ENCODE data around the gene PRRC2B. TPM values are rescaled to one million over a fixed set of nuclear protein-coding genes. Genes with fewer than 3 reads are reported as not detected.

The PRRC2B gene
- total RNA-seq, 1 donor from 2014 or later, result 124 TPM

DNA sequence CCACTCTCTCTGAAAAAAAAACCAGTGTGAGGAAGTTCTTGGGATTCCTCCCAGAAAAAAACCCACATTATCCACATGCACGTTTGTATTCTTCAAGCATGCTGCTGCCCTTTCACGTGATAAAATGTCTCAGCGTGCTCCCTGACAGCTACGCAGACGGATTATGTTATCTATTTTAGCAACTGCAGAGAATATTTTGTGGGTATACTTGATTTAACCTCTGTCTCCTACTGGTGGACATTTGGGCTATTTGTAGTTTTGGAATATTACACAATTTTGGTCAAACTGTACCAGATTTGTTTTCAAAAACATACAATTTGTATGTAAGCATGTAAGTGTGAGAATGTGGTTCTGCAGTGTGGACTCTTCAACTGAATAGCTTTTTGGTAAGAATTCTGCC is 10.7 kb downstream of the PRRC2B start:
- intact Hi-C loops (cut with DNase I), result no loop called here
- ATAC-seq (ENCODE audit: poor library complexity) (no peak), DNase-seq (no peak)

- no peak for DNase-seq
- intact Hi-C loops (cut with DNase I), result no loop called here
- no peak for ATAC-seq (ENCODE audit: poor library complexity)
Observed at GRCh38 chr9:131404987-131405386, 11.1 kb downstream of the PRRC2B start.

DNA sequence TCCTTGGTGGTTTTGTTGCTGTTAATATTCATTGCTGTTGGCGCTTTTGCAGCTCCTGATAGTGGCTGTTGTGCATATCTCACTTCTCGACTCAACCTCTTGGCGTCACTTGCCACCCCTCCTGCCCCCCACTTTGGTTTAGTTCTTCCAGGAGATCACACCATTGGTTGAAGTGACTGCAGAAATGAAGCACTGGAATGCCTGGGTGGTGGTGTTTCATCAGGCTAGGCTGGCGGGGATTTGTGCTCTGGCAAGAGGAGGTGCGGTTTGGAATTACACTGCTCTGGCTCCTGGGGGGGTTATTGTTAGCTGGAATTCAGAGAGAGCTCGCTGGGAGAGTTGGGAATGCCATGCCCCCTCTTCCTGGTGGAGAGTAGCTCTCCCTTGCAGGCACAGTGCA is 11.5 kb downstream of the PRRC2B start:
- DNase-seq (peak; percentile 79), ATAC-seq (ENCODE audit: poor library complexity) (peak; percentile 73)
- intact Hi-C loops (cut with DNase I), result no loop called here

DNA sequence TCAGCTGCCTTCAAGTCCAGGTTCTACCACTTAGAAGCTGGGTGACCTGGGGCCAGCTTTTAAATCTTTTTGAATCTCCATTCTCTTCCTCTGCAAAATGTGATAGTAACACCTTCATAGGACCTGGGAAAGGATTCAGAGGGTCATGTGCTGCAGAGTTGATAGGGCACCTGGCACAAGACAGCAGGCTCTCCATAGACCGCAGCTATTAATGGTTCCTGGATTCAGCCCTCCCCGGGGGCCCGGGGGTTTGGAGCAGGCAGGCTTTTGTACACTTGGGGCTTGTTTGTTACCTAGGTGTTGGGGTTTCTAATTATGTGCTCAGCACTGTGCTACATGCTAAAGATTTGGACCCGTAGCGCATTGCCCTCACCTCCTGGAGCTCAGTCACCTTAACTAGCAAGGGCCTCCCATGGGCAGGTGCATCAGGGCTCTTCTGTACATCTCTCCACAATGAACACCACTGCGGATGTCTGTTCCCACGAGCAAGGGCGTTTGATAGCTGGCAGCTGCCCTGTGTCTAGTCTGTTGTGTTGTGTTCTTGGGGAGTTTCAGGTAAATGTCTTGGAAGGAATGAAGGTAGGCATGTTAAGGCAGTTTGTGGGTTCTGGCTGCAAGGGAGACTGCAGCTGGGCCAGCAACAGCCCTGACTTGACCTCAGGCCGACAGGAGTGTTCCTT is 12.1 kb downstream of the PRRC2B start:
- DNase-seq (no peak), ATAC-seq (ENCODE audit: poor library complexity) (peak; percentile 45)
- intact Hi-C loops (cut with DNase I), result no loop called here

DNA sequence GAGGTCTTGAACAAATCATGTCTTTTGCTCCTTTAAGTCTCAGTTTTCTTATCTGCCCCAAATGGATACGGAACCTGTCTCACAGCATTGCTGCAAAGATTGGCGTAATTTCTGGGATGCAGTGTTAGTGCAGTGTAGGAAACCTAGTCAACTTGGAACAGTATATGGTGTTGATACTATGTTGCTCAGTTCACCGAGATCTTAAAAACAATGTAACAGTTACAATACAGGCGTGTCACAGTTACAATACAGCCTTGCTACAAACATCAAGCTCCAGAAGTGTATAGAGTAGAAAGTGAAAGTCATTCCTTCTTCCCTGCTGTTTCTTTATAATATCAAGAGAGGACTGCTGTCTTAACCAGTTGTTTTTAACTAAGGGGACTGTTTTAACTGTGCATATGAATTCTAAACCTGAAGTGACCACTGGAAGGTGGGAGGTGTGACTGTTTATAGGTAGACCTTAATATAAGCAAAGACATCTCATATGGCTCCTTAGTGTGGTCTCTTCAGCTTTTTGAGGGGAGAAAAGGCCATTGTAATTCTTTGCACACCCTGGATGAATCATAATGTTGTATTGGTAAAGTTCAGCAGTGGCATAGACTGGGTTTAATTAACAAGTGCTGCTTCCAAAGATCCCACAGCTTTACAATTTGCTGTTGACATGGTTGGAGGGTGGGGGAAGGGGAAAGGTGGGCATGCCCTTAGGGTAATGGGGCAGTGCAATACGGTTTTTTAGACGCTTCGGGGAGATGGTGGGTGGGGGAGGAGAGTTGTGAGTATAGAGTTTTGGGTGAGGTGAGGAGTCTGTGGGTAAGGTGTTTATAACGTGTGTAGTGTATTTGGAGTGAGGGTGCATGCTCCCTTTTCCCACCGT is 12.9 kb downstream of the PRRC2B start:
- intact Hi-C loops (cut with DNase I), result no loop called here
- no peak for ATAC-seq (ENCODE audit: poor library complexity)
- DNase-seq, result no peak

DNA sequence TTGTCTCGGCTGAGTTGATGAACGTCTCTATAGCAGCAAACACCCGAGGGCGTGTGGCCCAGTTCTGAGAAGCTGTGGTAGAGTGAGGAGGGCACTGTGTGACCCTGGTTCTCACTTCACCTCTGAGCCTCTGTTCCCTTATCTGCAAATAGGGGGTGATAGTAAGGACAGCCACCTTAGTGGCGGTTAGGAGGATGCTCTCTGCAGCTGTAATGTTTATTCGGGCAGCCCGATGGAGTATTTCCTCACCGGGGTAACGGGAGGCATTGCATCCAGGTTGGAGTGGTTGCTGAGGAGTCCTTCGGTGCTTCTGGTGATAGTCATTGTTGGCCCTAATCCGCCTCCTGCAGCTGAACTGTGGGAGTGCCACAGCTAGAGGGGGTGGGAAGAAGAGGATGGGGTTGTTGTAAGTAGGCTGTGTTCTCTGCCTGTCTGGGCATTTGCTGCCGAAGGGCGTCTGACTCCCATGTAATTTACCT is 13.9 kb downstream of the PRRC2B start:
- intact Hi-C loops (cut with DNase I), result no loop called here
- ATAC-seq (ENCODE audit: poor library complexity) (peak; percentile 50), DNase-seq (peak; percentile 53)

DNA sequence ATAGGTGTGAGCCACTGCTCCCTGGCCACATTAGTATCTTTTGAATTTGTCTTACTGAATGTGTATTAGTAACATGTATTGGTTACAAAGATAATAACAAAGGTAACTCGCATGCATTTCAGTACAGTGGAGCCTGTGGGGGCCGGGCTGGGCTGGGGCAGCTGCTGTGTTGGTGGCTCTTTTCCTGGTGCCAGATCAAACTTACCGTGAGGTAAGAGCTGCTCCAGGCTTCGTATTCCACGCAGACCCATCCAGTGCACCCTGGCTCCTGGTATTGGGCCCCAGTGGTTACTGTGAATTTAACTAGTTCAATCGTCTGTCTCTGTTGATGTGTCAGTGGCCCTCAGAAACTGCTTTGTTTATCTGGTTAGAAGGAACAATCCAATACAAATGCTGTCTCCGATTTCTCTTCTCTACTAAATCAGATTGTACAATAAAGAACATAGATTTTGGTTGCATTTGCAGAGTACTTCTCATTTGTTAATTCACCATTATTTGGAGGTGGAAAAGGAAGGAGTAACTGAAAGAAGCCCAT is 15.6 kb downstream of the PRRC2B start:
- ATAC-seq (ENCODE audit: poor library complexity), result no peak
- intact Hi-C loops (cut with DNase I), result no loop called here
- DNase-seq, result no peak

GRCh38 chr9:131410044-131410491 is 16.2 kb downstream of the PRRC2B start:
- intact Hi-C loops (cut with DNase I), result no loop called here
- no peak for ATAC-seq (ENCODE audit: poor library complexity)
- DNase-seq, result no peak

- DNase-seq (no peak), ATAC-seq (ENCODE audit: poor library complexity) (no peak)
- intact Hi-C loops (cut with DNase I), result no loop called here
Observed at GRCh38 chr9:131411719-131412681, 18.1 kb downstream of the PRRC2B start.

DNA sequence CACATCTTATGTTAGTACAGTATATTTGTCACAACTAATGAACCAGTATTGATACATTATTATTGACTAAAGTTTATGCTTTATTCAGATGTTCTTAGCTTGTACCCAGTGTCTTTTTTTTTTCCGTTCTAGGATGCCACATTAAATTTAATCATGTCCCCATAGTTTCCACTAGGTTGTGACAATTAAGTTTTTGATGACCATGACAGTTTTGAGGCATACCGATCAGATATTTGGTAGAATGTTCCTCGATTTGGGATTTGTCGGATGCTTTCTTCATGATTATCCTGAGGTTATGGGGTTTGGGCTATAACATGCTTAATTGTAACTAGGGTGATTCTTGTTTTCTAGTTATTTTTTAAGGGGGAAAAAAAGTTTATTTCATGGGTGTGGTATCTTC is 22.6 kb downstream of the PRRC2B start:
- DNase-seq (no peak), ATAC-seq (ENCODE audit: poor library complexity) (no peak)
- intact Hi-C loops (cut with DNase I), result no loop called here

DNA sequence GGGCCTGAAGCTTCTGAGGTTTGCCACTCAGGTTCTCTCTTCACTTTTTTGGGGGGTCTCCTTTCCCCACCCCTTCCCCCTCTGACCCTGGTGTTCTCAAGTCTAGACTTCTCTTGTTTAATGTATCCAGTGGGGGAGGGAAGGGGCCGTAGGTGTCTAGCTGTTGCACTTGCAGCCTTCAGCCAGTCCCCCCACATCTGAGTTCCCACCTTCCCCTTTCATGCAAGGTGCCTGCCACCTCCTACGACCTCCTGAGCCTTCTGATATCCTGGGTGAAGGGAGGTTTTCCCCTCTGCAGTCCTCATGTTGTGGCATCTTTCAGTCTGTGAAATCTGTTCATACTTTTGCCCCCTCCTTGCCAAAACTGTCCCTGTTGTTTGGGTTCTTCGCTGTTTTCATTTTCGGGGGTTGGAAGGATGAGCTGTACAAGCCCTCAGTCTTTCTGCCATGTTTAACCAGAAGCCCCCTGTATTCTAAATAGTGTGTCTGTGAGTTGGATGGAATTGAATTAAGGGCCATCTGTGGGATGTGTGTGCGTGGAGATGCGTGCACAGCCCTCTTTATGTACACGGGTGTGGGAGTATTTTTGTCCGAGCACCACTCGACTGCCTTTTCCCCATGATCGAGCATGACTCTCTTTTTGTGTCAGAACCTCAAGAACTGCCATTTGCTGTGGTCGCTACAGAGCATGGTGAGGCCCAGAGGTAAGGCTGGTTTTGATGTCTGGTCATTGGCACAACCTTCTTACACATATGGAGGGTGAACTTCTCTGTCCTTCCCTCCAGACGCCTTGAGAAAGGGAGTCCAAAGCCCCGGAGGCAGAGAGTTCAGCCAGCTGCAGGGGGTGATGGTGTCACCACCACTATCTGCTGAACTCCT is 23.6 kb downstream of the PRRC2B start:
- intact Hi-C loops (cut with DNase I), result no loop called here

DNA sequence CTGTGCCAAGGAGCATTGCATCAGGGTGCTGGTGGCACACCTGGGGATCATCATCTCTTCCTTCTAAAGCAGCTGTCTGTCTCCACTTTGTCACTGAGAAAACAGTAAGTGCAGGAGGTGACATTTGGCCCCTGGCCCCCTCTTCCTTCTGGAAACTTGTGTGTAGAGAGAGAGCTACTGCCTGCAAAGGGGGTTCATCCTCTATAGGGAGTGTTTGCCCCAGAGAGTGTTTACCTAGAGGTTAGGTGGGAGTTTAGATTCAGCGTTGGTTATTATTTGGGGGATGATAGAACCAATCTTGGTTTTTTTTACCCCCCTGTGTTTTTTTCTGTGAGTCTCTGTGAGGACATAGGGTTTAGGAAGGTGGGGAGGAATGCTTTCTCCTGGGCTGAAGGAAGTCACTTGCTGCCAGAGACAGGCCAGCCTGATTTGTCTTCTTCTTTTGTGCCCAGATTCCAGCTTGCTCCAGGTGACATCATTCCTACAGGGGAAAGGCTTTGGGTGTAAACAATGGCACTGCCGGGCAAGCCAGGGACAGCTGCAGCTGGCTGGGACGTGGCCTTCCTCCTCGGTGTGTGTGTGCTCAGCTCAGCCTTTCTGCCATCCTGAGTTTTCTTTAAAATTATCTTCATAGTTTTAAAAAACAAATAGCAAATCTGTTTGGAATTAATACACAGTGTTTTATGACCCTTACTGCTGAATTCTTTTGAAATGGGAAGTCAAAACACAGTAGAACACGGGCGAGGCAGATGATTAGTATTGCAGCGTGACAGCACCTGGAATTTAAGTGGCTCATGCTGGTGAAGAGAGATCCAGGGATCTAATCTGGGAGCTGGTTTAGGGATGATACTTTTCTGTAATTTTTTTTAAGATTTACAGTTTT is 24.5 kb downstream of the PRRC2B start:
- DNase-seq, result no peak
- ATAC-seq (ENCODE audit: poor library complexity), result peak; percentile 26
- intact Hi-C loops (cut with DNase I), result no loop called here

More for the DNA sequence above, 23.6 kb downstream of the PRRC2B start:
- ATAC-seq (ENCODE audit: poor library complexity) (no peak), DNase-seq (no peak)

- ATAC-seq (ENCODE audit: poor library complexity), result no peak
- no peak for DNase-seq
- intact Hi-C loops (cut with DNase I), result no loop called here
Observed at GRCh38 chr9:131419026-131419614, 25.2 kb downstream of the PRRC2B start.

DNA sequence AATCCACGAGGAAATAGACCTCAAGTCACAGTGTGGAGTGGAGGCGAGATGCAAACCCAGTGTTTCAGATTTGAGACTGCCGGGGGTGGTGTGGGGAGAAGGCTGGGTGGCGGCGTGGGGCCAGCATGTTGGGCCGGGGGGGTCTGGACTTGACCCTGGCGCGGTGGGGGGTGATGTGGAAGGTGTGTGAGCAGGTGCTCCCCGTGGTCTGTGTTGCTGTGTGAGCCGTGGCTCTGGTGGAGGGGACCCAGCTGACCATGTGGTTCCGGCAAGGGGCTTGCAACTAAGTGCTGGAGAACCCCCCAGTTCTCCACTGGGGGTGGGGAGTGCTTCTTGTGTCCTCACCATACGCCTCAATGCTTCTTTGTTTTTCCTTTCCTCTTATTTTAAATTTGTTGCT is 25.8 kb downstream of the PRRC2B start:
- intact Hi-C loops (cut with DNase I), result no loop called here
- ATAC-seq (ENCODE audit: poor library complexity) (no peak), DNase-seq (no peak)

- intact Hi-C loops (cut with DNase I), result no loop called here
- ATAC-seq (ENCODE audit: poor library complexity) (peak; percentile 24), DNase-seq (no peak)
Observed at GRCh38 chr9:131420980-131421624, 27.2 kb downstream of the PRRC2B start.

- no peak for DNase-seq
- intact Hi-C loops (cut with DNase I), result no loop called here
- ATAC-seq (ENCODE audit: poor library complexity), result peak; percentile 7
Observed at GRCh38 chr9:131421691-131422090, 27.8 kb downstream of the PRRC2B start.

Measured in Right ventricle myocardium superior (tissue), 1 donor.